ENCODE measurements around the gene MNX1. TPM values are rescaled to one million over a fixed set of nuclear protein-coding genes. Genes with fewer than 3 reads are reported as not detected.

MNX1 gene
- total and polyA plus RNA-seq, 2 donors: not detected

DNA sequence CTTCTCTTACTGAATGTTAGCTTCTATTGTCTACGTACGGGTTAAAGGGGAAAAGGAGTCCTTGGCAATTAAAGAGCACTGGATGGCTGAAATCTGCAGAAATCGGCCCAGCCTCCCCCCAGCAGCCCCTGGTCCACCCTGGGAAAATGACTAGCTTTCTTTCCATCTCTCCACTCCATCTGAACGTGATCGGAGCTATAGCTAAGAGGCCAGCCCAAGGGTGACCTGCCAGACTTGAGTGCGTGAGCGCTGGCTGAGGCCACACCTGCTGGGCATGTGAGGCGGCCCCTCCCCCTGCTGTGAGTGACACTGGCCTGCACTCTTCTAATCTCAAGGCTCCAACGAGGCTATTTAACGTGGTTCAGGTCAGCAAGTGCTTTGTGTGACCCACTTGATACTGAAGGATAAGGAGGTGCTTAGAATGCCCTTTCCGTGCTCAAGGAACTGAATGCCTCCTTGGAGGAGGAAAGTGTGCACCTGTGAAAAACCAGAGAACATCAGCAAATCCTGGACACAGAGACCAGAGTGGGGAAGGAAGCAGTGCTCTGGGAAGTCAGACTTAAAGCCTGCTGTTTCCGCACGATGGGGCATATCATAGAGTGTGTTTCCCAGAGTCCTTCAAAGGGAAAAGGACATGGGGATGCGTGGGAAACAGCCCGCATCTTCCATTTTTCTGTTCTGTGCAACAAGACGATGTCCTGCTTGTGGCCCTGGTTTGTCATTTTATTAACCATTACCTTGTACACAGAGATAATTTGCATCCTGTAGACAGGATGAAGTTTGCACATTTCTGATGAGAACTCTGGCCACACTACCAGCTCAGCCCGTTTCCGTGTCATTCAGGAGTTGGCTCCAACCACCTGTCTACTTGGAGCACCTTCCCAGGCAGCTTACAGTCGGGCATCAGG lies 12.5 kb upstream of the MNX1 start:
- Histone ChIP-seq H3K36me3 (ENCODE audit: insufficient read depth) (no peaks in the 10 kb centered on the region), H3K4me1 (ENCODE audit: insufficient read depth) (no peaks in the 10 kb centered on the region), H3K4me3 (ENCODE audit: low read depth, low read length) (no peak overlapping the region), H3K27ac (ENCODE audit: low read depth) (no peak overlapping the region)
- 8% methylated on average over 19 of the region's 19 CpGs for WGBS
- no peak for DNase-seq (ENCODE audit: extremely low spot score)

- 4% methylated on average over 30 of the region's 30 CpGs for WGBS
- Histone ChIP-seq H3K4me3 (ENCODE audit: low read depth, low read length) (no peak overlapping the region), H3K4me1 (ENCODE audit: insufficient read depth) (no peaks in the 10 kb centered on the region), H3K27ac (ENCODE audit: low read depth) (no peak overlapping the region), H3K36me3 (ENCODE audit: insufficient read depth) (no peaks in the 10 kb centered on the region)
- no peak for DNase-seq (ENCODE audit: extremely low spot score)
Observed at GRCh38 chr7:157021871-157022680, 11.6 kb upstream of the MNX1 start.

DNA sequence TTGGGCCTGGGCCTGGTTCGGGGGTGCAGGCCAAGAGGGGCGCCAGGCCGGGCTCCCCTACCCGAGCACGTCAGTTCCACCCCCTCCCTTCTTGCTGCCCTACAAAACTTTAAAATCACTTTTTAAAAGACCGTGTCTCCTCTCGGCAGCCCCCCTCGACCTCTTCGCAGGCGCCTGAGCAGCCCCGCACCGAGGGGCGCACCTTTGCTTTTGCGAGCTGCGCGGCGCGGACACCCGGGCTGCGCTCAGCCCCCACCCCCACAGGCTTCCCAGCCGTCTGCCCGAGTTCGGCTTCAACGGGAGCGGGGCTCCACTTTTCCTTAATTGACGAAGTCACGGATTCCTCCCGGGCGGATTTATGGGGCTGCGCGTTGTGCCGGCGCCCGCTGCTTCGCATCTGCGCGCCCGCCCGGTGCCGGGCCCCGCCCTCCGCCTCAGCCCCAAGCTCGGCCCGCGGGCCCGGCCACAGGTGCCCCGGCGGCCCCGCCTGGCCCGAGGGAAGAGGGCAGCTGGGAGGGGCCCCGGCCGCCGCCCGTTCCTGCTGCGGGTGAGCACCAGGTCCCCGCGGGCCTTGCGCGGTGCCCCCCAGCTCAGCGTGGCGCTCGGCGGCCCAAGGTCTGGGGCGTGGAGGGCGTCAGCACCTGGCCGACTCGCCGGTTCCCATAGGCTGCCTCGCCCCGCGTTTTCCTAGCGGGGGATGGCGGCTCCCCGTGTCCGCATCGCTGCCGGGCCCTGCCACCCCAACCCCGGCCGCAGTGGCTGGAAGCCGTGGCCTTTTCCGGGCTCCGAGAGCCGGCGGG lies 10.8 kb upstream of the MNX1 start:
- no peak for DNase-seq (ENCODE audit: extremely low spot score)
- WGBS: under 1% methylated on average over 84 of the region's 84 CpGs

GRCh38 chr7:157020514-157021070 lies 10.1 kb upstream of the MNX1 start:
- no peaks in the 10 kb centered on the region for H3K4me1 ChIP-seq (ENCODE audit: insufficient read depth)
- H3K27ac ChIP-seq (ENCODE audit: low read depth): no peak overlapping the region
- 4% methylated on average over 38 of the region's 38 CpGs for WGBS
- no peak for DNase-seq (ENCODE audit: extremely low spot score)
- H3K36me3 ChIP-seq (ENCODE audit: insufficient read depth): no peaks in the 10 kb centered on the region
- no peak overlapping the region for H3K4me3 ChIP-seq (ENCODE audit: low read depth, low read length)

More for the DNA sequence above, 10.8 kb upstream of the MNX1 start:
- Histone ChIP-seq H3K27ac (ENCODE audit: low read depth) (no peak overlapping the region), H3K4me3 (ENCODE audit: low read depth, low read length) (peak overlapping the region; percentile 15), H3K4me1 (ENCODE audit: insufficient read depth) (no peaks in the 10 kb centered on the region), H3K36me3 (ENCODE audit: insufficient read depth) (no peaks in the 10 kb centered on the region)

DNA sequence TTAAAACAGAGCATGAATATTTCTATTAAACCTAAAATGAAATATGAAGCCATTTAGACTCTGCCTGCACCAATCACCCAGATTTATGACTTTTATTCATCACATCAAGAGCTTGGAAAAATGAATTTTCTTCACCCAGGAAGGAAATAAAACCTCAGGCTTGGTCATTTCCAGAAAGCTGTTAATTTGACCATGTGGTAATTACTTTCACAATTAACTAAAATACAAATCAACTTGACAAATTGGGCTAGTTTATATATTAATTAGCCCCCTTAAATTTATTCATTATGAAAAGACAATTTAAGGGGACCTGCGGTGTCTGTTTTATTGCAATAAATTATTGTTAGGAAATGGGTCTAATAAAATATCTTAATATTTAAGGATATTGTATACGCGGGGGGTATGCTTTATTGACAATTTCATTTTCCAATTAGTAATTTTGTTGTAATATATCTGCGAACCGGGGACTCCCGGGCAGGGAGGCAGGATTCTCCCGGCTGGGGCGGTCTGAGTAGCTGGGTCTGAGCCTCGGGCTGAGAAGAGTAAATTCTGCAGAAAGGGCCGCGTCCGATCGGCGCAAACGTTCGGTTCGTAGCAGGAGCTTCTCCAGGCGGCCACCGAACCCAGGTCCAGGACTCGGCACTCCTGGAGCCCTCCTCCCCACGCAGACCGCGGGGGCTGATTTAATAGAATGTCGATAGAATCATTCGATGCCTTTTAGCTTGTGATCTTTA lies 9.4 kb upstream of the MNX1 start:
- Histone ChIP-seq H3K4me3 (ENCODE audit: low read depth, low read length) (no peak overlapping the region), H3K36me3 (ENCODE audit: insufficient read depth) (no peaks in the 10 kb centered on the region), H3K27ac (ENCODE audit: low read depth) (no peak overlapping the region), H3K4me1 (ENCODE audit: insufficient read depth) (no peaks in the 10 kb centered on the region)
- DNase-seq (ENCODE audit: extremely low spot score): no peak
- WGBS: 7% methylated on average over 25 of the region's 25 CpGs

DNA sequence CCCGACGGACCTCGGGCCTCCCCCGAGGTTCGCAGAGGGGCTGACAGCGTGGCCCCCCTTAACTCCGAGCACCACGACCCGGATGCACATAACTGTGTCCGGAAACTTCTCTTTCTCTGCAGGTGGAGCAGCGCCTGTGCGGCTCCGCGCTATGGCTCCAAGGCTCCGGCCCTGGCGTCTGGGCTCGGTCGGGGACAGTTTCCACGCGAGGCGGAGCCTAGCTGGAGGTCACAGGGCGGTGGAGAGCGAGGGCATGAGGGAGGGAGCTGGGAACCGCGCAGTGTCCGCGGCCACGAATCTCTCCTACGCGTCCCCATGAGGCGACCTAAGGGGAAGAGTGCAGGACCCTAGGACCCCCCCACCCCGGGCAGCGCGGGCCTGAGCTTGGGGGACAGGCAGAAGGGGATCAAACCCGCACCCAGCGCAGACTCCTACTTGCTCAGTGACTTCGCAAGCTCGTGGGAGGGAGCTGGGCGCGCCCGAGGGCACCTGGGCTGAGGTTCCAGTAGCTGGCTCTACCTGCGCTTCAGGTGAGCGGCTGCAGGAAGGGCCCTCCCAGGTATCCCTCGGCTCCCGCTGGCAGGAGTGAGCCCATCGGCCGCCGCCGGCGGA lies 8.6 kb upstream of the MNX1 start:
- no peak overlapping the region for H3K27ac ChIP-seq (ENCODE audit: low read depth)
- WGBS: under 1% methylated on average over 50 of the region's 50 CpGs
- H3K4me3 ChIP-seq (ENCODE audit: low read depth, low read length): no peak overlapping the region
- no peaks in the 10 kb centered on the region for H3K4me1 ChIP-seq (ENCODE audit: insufficient read depth)
- H3K36me3 ChIP-seq (ENCODE audit: insufficient read depth): no peaks in the 10 kb centered on the region
- no peak for DNase-seq (ENCODE audit: extremely low spot score)

DNA sequence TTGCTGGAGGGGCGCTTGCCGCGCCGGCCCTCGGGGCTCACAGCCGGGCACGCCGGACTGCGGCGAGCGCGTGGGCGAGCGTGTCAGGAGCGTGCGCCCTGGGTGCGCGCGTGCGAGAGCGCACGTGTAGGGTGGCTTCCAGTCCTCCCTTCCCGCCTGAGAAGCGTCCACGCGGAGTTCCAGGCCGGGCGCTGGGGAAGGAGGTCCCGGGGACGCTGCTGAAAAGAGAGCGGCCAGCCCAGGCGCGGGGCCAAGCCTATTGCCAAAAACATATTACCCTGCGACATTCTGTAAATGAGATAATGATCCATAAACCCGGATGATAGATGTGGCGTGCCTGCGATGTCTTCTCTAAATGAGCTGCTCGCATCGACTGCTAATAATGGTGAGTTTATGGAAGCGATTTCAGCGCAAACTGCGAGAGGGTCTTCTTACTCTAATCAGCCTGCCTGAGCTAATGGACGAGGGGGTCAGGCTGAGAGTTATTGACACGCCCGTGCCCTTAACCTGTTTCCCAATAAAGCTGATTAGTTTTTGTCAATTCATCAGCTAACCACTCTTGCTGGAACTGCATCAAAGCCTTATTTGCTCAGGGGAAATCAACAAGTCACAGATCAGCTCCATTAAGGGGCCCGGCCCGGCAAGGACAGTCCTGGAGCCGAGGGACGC lies 8.0 kb upstream of the MNX1 start:
- no peak overlapping the region for H3K4me3 ChIP-seq (ENCODE audit: low read depth, low read length)

GRCh38 chr7:157017603-157018327 lies 7.3 kb upstream of the MNX1 start:
- Histone ChIP-seq H3K4me1 (ENCODE audit: insufficient read depth) (no peaks in the 10 kb centered on the region), H3K36me3 (ENCODE audit: insufficient read depth) (no peaks in the 10 kb centered on the region), H3K27ac (ENCODE audit: low read depth) (no peak overlapping the region), H3K4me3 (ENCODE audit: low read depth, low read length) (no peak overlapping the region)
- 2% methylated on average over 48 of the region's 48 CpGs for WGBS
- no peak for DNase-seq (ENCODE audit: extremely low spot score)

More for the DNA sequence above, 8.0 kb upstream of the MNX1 start:
- Histone ChIP-seq H3K36me3 (ENCODE audit: insufficient read depth) (no peaks in the 10 kb centered on the region), H3K27ac (ENCODE audit: low read depth) (no peak overlapping the region), H3K4me1 (ENCODE audit: insufficient read depth) (no peaks in the 10 kb centered on the region)
- WGBS: 2% methylated on average over 49 of the region's 49 CpGs
- no peak for DNase-seq (ENCODE audit: extremely low spot score)

DNA sequence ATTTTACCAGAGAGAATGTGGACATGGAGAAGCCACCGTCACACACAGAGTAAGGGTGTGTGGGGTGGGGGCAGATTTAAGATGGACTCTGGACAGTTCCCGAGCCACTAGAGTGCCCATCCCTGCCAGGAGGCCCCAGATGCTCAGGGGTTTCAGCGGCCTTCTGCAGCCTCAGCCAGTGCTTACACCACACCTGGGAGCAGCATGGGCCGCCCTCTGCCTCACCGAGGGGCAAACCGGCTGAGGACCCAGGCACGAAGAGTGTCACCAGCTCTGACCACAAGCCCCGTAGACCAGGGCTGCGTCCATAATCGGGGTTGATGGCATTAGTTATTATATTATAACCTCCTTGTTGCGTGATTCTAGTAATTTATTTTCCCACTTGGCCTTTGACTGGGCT lies 6.7 kb upstream of the MNX1 start:
- no peak overlapping the region for H3K4me3 ChIP-seq (ENCODE audit: low read depth, low read length)
- no peaks in the 10 kb centered on the region for H3K4me1 ChIP-seq (ENCODE audit: insufficient read depth)
- no peak overlapping the region for H3K27ac ChIP-seq (ENCODE audit: low read depth)
- H3K36me3 ChIP-seq (ENCODE audit: insufficient read depth): no peaks in the 10 kb centered on the region
- 8% methylated on average over 11 of the region's 11 CpGs for WGBS
- no peak for DNase-seq (ENCODE audit: extremely low spot score)

DNA sequence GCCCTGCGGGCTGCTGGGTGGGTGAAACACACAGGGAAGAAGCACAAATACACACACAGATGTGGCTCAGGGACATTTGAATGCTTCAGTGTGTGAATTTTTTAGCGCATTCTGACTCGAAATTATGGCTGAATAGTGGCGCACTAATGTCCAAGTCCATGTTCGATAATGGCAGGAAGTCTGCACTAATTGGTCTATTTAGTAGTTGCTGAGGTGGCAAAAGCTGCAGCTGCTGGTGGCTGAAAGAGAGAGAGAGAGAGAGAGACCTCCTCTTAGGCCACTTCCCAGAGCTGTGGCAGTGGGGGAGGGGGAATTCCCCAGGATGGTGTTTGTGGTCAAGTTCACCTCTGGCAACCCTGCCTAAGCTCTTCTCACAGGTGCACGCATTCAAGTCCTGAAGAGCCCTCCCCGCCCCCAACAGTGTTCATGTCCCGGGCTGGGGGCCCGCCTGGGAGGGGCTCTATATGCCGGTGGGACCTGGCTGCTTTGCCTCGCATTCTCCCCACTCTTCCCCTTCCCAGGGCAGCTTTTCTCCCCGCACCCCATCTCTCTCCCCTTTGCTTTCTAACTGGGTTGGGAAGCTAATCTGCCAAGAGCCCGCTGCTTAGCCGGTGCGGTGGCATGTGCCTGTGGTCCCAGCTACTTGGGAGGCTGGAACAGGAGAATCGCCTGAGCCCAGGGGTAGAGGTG lies 6.0 kb upstream of the MNX1 start:
- no peaks in the 10 kb centered on the region for H3K4me1 ChIP-seq (ENCODE audit: insufficient read depth)

DNA sequence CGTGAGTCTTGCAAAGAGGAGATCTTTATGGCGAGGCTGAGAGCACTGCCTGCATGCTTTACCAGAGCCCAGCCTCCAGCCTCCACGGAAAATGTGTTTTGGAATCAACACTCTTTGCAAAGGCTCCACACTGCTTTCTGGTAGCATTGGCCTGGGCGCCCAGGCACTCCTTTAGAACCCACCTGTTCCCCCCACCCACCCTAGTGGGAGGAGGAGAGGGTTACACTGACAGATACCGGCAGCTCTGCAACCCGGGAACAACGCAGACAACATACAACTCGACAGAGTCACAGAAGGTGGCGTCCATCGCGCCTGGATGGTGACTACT lies 5.5 kb upstream of the MNX1 start:
- H3K4me3 ChIP-seq (ENCODE audit: low read depth, low read length): no peak overlapping the region
- no peak overlapping the region for H3K27ac ChIP-seq (ENCODE audit: low read depth)
- WGBS: 11% methylated on average over 11 of the region's 11 CpGs
- DNase-seq (ENCODE audit: extremely low spot score): no peak
- H3K4me1 ChIP-seq (ENCODE audit: insufficient read depth): no peaks in the 10 kb centered on the region
- H3K36me3 ChIP-seq (ENCODE audit: insufficient read depth): no peaks in the 10 kb centered on the region

More for the DNA sequence above, 6.0 kb upstream of the MNX1 start:
- 3% methylated on average over 16 of the region's 16 CpGs for WGBS
- no peak overlapping the region for H3K27ac ChIP-seq (ENCODE audit: low read depth)
- no peak overlapping the region for H3K4me3 ChIP-seq (ENCODE audit: low read depth, low read length)
- DNase-seq (ENCODE audit: extremely low spot score): no peak
- no peaks in the 10 kb centered on the region for H3K36me3 ChIP-seq (ENCODE audit: insufficient read depth)
